ENCODE data around the gene TULP3. TPM values are rescaled to one million over a fixed set of nuclear protein-coding genes. Genes with fewer than 3 reads are reported as not detected.

TULP3 gene
- total and polyA plus RNA-seq, 2 of the 8 experiments (the other 6 are each of a cell fraction or from before 2014, with no cell fraction given), result 18.4 to 21.2 TPM

- TF ChIP-seq NANOG (IDR thresholded peaks at IDR 0.05; ENCODE audit: insufficient read depth, low read depth, low read length, poor library complexity, severe bottlenecking), result no peak
- TF ChIP-seq, protein P1, sequence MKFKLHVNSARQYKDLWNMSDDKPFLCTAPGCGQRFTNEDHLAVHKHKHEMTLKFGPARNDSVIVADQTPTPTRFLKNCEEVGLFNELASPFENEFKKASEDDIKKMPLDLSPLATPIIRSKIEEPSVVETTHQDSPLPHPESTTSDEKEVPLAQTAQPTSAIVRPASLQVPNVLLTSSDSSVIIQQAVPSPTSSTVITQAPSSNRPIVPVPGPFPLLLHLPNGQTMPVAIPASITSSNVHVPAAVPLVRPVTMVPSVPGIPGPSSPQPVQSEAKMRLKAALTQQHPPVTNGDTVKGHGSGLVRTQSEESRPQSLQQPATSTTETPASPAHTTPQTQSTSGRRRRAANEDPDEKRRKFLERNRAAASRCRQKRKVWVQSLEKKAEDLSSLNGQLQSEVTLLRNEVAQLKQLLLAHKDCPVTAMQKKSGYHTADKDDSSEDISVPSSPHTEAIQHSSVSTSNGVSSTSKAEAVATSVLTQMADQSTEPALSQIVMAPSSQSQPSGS (IDR thresholded peaks at IDR 0.05; ENCODE audit: low read length), result no peak
- no peak for TF ChIP-seq CBX5 (IDR thresholded peaks at IDR 0.05; ENCODE audit: low read depth, low read length)
- TF ChIP-seq ASH2L (IDR thresholded peaks at IDR 0.05; ENCODE audit: low read length), result no peak
- TF ChIP-seq SIRT6 (IDR thresholded peaks at IDR 0.05; ENCODE audit: low read length), result no peak
- no peak for TF ChIP-seq HDAC6 (IDR thresholded peaks at IDR 0.05; ENCODE audit: low read depth, low read length)
- no peak for TF ChIP-seq TEAD4 (IDR thresholded peaks at IDR 0.05; ENCODE audit: low read depth, low read length)
- TF ChIP-seq CHD1 (IDR thresholded peaks at IDR 0.05; ENCODE audit: low read depth, low read length), result no peak
- TF ChIP-seq RBBP5 (IDR thresholded peaks at IDR 0.05; ENCODE audit: borderline replicate concordance, low read depth, low read length), result no peak
- no peak for TF ChIP-seq EP300 (IDR thresholded peaks at IDR 0.05; ENCODE audit: borderline replicate concordance in 1 of 2, low read depth in 2 of 2, low read length in 2 of 2)
- TF ChIP-seq JUND (IDR thresholded peaks at IDR 0.05; ENCODE audit: low read length), result no peak
- Histone ChIP-seq H3K27ac (ENCODE audit: low read depth, low read length) (no peak overlapping the region), H3K79me2 (ENCODE audit: control insufficient read depth in 1 of 2, insufficient read depth in 2 of 2, low read length in 2 of 2) (no peaks in the 10 kb centered on the region), H4K20me1 (replicated peaks in 1 of 2; ENCODE audit: control insufficient read depth in 1 of 2, insufficient read depth in 2 of 2, low read length in 2 of 2) (peaks cover 3 to 12% of the 10 kb centered on the region in 2 experiments), H2AK5ac (ENCODE audit: low read depth, low read length) (no peak overlapping the region), H4K5ac (ENCODE audit: insufficient read length, low read depth, low read length) (no peak overlapping the region), H3K4ac (replicated peaks; ENCODE audit: insufficient read length, low read depth, low read length) (no peak overlapping the region), H2BK120ac (replicated peaks; ENCODE audit: low read depth, low read length) (no peak overlapping the region), H3K27me3 (replicated peaks in 1 of 4; ENCODE audit: control insufficient read depth in 3 of 4, extremely low read depth in 1 of 4, insufficient read depth in 3 of 4, low read length in 3 of 4) (no peaks in the 10 kb centered on the region), H3K23me2 (ENCODE audit: low read depth, low read length) (no peaks in the 10 kb centered on the region), H3K23ac (ENCODE audit: insufficient read length) (no peak overlapping the region), H3K56ac (replicated peaks; ENCODE audit: insufficient read length, low read depth, low read length) (no peak overlapping the region), H2BK15ac (ENCODE audit: low read length) (no peak overlapping the region), H2BK20ac (ENCODE audit: low read length) (no peak overlapping the region), H2BK5ac (ENCODE audit: low read depth, low read length) (no peak overlapping the region), H2AFZ (ENCODE audit: low read length) (no peak overlapping the region), H4K8ac (ENCODE audit: extremely low read depth, insufficient read depth, low read length) (no peak overlapping the region), H3K4me3 (ENCODE audit: extremely low read depth in 1 of 4, insufficient read depth in 2 of 4, low read depth in 3 of 4, low read length in 4 of 4) (no peak overlapping the region), H3K14ac (ENCODE audit: insufficient read length) (no peak overlapping the region), H3K79me1 (ENCODE audit: low read depth, low read length) (no peaks in the 10 kb centered on the region), H3K9me3 (ENCODE audit: insufficient read depth in 2 of 2, low read depth in 1 of 2, low read length in 1 of 2) (no peaks in the 10 kb centered on the region), H2BK12ac (ENCODE audit: low read depth, low read length) (no peak overlapping the region), H3K4me2 (ENCODE audit: insufficient read depth in 1 of 2, low read depth in 2 of 2, low read length in 2 of 2) (no peak overlapping the region), H3K36me3 (ENCODE audit: control insufficient read depth in 2 of 4, insufficient read depth in 4 of 4, low read length in 3 of 4) (peaks cover 16 to 60% (median 40%) of the 10 kb centered on the region in 4 experiments; a peak in 7 of 8 replicates), H4K91ac (replicated peaks; ENCODE audit: insufficient read length, low read length) (no peak overlapping the region), H3K18ac (ENCODE audit: extremely low read depth, low read length) (no peak overlapping the region), H3K9ac (replicated peaks in 1 of 4; ENCODE audit: extremely low read depth in 1 of 4, low read depth in 3 of 4, low read length in 3 of 4) (no peak overlapping the region), H3K4me1 (replicated peaks in 1 of 4; ENCODE audit: control insufficient read depth in 3 of 4, insufficient read depth in 4 of 4, low read length in 3 of 4) (peaks cover 0 to 6% (median under 1%) of the 10 kb centered on the region in 4 experiments; a peak in 2 of 7 replicates)
- FAIRE-seq (no peak), DNase-seq (ENCODE audit: low read depth in 1 of 2, low spot score in 2 of 2) (no peak)
- CTCF ChIA-PET (ENCODE audit: partially characterized antibody), result interaction anchor here (0.6 to 1.1 kb wide), 3 partner anchors 14 to 79 kb away, joined by 3 read pairs; no protein-coding TSS in a partner anchor
- POLR2A ChIA-PET (ENCODE audit: partially characterized antibody), result interaction anchor here (1.5 kb wide), 1 partner anchor 90 kb away, joined by 3 read pairs; no protein-coding TSS in a partner anchor
These were observed 30.5 kb upstream of the TULP3 start for GRCh38 chr12:2860170-2860569.
